Measurements from ENCODE around the gene BYSL.

Gene BYSL, protein sequence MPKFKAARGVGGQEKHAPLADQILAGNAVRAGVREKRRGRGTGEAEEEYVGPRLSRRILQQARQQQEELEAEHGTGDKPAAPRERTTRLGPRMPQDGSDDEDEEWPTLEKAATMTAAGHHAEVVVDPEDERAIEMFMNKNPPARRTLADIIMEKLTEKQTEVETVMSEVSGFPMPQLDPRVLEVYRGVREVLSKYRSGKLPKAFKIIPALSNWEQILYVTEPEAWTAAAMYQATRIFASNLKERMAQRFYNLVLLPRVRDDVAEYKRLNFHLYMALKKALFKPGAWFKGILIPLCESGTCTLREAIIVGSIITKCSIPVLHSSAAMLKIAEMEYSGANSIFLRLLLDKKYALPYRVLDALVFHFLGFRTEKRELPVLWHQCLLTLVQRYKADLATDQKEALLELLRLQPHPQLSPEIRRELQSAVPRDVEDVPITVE

GRCh38 chr6:41920921-41921711 is at the start of gene BYSL, which contains the start of gene MED20:
Gene BYSL, plus strand, starts transcription at chr6:41921499. Its CDS starts 64 bp downstream, at chr6:41921563.
Gene MED20, minus strand, starts transcription at chr6:41921139. Its CDS starts 121 bp downstream, at chr6:41921018.
- DNase-seq (ENCODE audit: low read depth in 2 of 2): peak; percentile 88 to 90

- DNase-seq (ENCODE audit: low read depth in 2 of 2): no peak
These were observed 49.6 kb upstream of the BYSL start for GRCh38 chr6:41871691-41872090.

GRCh38 chr6:41872147-41872546 is 49.2 kb upstream of the BYSL start:
- DNase-seq (ENCODE audit: low read depth in 2 of 2): no peak

DNA sequence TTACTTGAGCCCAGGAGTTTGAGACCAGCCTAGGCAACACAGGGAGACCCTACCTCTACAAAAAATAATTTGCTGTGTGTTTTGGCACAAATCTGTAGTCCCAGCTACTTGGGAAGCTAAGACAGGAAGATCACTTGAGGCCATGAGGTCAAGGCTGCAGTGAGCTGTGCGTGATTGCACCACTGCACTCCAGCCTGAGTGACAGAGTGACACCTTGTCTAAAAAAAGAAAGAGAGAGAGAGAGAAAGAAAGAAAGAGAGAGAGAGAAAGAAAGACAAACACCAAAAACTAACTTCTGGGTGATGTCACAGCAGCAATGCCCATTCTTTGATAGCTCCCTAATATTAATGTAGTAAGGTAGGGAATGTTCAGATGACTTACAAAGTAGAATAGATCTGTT is 46.6 kb upstream of the BYSL start:
- no peak for DNase-seq (ENCODE audit: low read depth in 2 of 2)

DNA sequence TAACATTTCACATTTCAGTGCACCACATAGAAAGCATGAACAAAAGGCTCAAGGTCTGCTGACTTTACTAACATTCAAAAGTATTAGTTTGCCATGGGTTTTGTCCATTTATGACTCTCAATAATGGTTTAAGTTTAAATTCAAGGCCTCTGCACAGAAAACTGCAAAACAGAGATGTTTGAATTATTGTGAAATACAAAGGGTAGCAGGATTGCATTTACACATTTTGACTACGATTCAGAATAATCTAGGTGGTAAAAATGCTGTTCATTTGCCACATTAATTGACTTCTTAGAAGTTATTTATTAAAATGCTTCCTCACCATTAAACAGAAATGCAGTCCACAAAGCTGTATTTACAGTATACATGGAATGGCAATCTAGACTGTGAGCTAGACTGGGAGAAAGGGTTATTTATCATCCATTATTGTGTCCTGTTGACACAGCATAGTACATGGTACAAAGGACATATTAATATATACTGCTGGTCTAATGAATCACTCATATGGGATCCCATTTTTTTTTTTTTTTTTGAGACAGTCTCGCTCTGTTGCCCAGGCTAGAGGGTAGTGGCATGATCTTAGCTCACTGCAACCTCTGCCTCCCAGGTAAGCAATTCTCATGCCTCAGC is 44.1 kb upstream of the BYSL start:
- DNase-seq (ENCODE audit: low read depth in 2 of 2): no peak

DNA sequence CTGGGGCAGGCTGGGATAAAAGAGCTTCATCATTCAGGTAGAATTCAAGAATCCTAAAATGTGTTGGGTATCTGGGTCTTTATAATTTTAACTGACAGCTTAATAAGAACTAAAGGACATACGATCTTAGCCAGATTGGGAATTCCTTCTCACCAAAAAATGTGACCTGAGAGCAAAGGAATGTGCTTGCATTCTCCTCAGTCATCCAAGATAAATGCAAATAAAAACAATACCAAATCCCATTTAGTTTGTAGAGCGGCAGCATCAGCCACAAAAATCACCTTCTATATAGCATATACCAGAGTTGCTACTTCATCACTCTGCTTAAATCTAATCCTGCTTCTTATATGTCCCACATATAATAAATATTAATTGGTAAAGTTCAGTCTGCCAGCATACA is 43.1 kb upstream of the BYSL start:
- DNase-seq (ENCODE audit: low read depth in 2 of 2): no peak

GRCh38 chr6:41878961-41879405 is 42.3 kb upstream of the BYSL start:
- no peak for DNase-seq (ENCODE audit: low read depth in 2 of 2)

GRCh38 chr6:41881506-41881905 is 39.8 kb upstream of the BYSL start:
- no peak for DNase-seq (ENCODE audit: low read depth in 2 of 2)

DNA sequence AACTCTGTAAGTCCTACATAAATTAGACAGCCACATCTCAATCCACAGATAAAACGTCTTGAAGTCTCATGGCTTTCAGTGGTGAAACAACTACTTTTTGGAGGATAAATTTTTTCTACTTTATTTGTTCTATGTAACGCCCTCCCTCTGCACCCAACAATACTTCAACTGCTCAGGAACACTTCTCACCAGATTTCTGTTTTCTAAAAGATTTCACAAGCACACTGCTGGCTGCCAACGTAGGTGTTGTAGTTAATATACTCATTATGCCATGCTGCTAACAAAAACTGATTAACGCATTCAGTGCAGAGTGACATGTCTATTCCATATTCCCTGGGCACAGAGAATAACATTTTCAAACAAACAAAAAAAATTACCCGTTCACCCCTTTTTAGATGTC is 36.3 kb upstream of the BYSL start:
- DNase-seq (ENCODE audit: low read depth in 2 of 2): no peak

GRCh38 chr6:41885930-41886329 is 35.4 kb upstream of the BYSL start:
- DNase-seq (ENCODE audit: low read depth in 2 of 2): no peak

GRCh38 chr6:41887331-41887751 is 34.0 kb upstream of the BYSL start:
- no peak for DNase-seq (ENCODE audit: low read depth in 2 of 2)

DNA sequence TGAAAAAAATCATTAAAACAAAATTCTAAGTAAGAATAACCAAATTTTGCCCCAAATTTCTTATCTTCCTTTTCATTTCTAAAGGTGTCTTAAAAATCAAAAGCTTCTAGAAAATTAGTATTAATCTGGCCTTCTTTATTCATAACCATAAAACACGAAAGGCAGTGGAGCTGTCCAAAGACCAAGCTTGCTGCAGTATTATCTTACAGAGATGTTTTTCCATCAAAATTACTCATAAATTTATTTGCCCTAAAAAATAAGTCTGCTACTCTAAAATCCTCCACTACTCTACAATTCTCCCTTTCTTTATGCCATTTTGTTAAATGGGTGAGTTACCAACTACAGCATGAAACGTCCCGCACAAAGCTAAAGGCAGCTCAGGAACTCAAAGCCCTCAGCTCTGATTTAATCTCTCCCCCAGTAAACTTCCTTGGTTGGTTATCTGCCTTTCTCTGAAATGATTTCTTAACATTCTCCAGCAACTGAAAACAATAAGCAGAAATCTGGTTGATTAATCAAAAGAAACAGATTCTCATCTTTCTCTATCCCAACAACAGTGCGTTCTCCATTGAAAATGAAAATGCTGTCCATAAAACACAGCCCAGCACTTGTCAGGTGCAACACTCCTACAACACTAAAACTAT is 28.3 kb upstream of the BYSL start:
- no peak for DNase-seq (ENCODE audit: low read depth in 2 of 2)

GRCh38 chr6:41894366-41895299 is 26.7 kb upstream of the BYSL start:
- no peak for DNase-seq (ENCODE audit: low read depth in 2 of 2)

DNA sequence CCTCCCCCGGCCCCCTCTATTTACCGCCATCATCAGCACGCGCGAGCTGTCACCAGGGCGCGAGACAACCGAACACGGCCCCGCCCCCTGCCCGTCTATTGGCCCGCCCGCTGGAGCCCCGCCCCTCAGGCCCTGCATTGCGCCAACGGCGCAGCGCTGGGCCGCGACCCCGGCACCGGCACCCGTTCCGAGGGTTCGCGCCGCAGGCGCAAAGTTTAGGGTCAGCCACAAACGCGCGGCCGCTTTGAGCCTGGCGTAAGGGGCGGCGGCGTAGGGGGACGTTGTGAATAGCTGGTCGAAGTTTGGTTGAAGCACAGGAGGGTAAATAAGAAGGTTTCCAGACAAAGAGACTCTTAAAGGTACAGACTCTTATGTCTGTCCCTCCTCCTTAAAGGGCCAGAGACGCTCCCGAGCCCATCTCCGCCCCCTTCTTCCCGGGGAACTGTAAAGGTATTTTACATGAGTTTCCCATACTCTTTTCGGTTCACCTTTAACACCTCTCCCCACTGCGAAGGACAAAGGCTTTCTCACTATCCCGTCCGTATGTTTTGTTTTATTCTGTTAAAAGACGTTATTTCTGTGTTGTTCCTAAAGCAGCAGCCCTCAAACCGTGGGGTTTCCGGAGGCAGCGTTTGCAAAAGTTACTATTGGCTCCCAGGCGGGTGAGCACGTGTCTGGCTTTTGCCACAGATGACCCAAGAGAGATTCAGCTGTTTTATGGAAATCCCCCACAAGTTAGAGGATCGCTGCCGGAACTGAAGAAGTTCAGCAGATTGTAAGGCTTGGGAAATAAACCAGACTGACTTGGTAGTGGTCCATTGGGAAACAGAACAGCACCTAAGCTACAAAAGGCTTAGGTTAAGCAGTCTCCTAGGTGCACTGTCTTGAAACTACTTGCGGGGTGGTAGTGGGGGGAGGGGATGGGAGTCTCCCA is 25.7 kb upstream of the BYSL start, which contains the start of gene USP49:
Gene USP49, minus strand, starts transcription at position 76 of the 934 bp plus-strand sequence. CDS start 88,392 bp downstream, outside the sequence.
- peak; percentile 81 to 82 for DNase-seq (ENCODE audit: low read depth in 2 of 2)

- no peak for DNase-seq (ENCODE audit: low read depth in 2 of 2)
These were observed 25.0 kb upstream of the BYSL start for GRCh38 chr6:41896281-41896680.

- DNase-seq (ENCODE audit: low read depth in 2 of 2): no peak
These were observed 20.4 kb upstream of the BYSL start for GRCh38 chr6:41900861-41901260.

DNA sequence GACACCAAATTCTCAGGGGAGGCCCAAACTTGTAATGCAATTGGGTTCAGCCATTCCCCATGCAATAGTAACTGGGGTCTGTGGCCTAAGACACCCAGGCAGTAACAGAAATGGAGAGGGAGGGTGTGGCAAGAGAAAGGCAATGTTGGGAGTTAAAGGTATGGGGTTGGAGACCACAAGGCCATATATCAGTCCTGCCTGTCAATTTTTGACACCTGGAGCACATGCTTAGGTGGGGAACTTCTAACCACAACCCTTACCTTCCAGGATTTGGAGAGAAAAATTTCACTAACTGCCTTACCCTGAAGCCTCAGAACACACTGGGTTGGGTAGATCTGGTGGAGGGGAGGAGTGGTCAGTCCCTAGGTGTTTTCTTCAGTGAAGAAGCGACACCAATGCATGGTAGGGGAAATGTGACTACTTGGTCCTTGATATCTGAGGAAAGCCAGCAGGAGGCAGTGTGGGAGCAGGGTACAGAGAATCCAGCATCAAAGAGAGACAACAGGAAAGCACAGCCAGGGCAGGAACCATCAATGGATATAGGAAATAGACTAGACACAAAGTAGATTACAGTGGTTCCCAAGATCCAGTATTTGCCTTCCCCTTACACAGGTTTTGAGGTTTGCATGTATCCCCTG is 19.3 kb upstream of the BYSL start:
- DNase-seq (ENCODE audit: low read depth in 2 of 2): peak in 1 of 2 donors; percentile 31

- DNase-seq (ENCODE audit: low read depth in 2 of 2): no peak
These were observed 11.6 kb upstream of the BYSL start for GRCh38 chr6:41909727-41910126.

DNA sequence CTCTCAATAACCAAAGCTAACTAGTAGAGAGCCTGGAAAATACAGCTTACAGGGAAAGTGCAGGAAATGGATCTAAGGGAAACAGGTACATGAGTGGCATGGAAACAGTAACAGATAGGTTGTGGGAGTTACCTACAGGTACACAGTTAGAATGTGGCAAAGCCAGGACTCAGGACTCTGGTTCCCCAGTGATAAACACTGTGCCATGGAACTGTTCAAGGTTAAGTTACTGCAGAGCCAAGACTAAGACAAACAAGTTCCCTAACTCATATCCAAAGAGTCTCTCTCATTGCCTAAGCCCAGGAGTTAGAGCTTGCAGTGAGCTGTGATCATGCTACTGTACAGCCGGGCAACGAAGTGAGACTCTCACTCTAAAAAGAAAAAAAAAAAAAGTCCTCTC is 7.0 kb upstream of the BYSL start:
- no peak for DNase-seq (ENCODE audit: low read depth in 2 of 2)

Data from stimulated activated CD8-positive, alpha-beta memory T cell treated with anti-CD3 and anti-CD28 coated beads, Interleukin-15, amount 100 ng/mL, for 4 hours (primary cell).